Neuronal stem cell (in vitro differentiated cells): ENCODE measurements around the gene CREG1.

Experiments used
- DNase-seq: peaks from one replicate; pipeline ENCODE4 v3.0.0-alpha.2; 2013; ENCODE audit warnings: low spot score
- H2AFZ ChIP-seq: one replicate; pipeline ENCODE4 v1.6.1; 2013; ENCODE audit warnings: mild to moderate bottlenecking, low read length, inconsistent platforms
- H2AK5ac ChIP-seq: 2 replicates; pipeline ENCODE4 v1.6.1; 2013; ENCODE audit warnings: low read depth, mild to moderate bottlenecking, inconsistent platforms, low read length, moderate library complexity, mixed read lengths
- H2BK120ac ChIP-seq: 2 replicates; pipeline ENCODE4 v1.6.1; 2013; ENCODE audit warnings: low read depth, mild to moderate bottlenecking, inconsistent platforms, low read length, moderate library complexity, mixed read lengths
- H2BK12ac ChIP-seq: one replicate; pipeline ENCODE4 v1.6.1; 2013; ENCODE audit warnings: low read length, inconsistent platforms
- H2BK15ac ChIP-seq: 2 replicates; pipeline ENCODE4 v1.6.1; 2013; ENCODE audit warnings: mild to moderate bottlenecking, low read length, inconsistent platforms, mixed read lengths
- H2BK5ac ChIP-seq: one replicate; pipeline ENCODE4 v1.6.1; 2013; ENCODE audit warnings: inconsistent platforms, mild to moderate bottlenecking, low read length, moderate library complexity
- H3K14ac ChIP-seq: one replicate; pipeline ENCODE4 v1.6.1; 2013; ENCODE audit warnings: low read length, inconsistent platforms
- H3K18ac ChIP-seq: 2 replicates; pipeline ENCODE4 v1.6.1; 2013; ENCODE audit warnings: low read length, inconsistent platforms
- H3K23ac ChIP-seq: 2 replicates; pipeline ENCODE4 v1.6.1; 2013; ENCODE audit warnings: low read depth, mild to moderate bottlenecking, mixed read lengths, low read length, inconsistent platforms; ENCODE audit not compliant: poor library complexity
- H3K27ac ChIP-seq: replicated peaks from 3 replicates; pipeline ENCODE4 v1.5.1; 2013; ENCODE audit warnings: low read length, inconsistent platforms
- H3K27me3 ChIP-seq, 3 experiments: 2 replicates each; pipeline ENCODE4 v1.6.1; 2013; ENCODE audit warnings: low read length in 3 of 3, mild to moderate bottlenecking in 2 of 3, inconsistent platforms in 1 of 3, low read depth in 1 of 3, mixed read lengths in 1 of 3, moderate library complexity in 1 of 3; ENCODE audit not compliant: control insufficient read depth in 3 of 3, insufficient read depth in 3 of 3
- H3K36me3 ChIP-seq, 2 donors: replicated peaks in 1 of 2; 2 replicates each; pipeline ENCODE4 v1.6.1; 2013; ENCODE audit warnings: low read length in 2 of 2; ENCODE audit not compliant: control insufficient read depth in 2 of 2, insufficient read depth in 2 of 2
- H3K4ac ChIP-seq: 2 replicates; pipeline ENCODE4 v1.6.1; 2013; ENCODE audit warnings: inconsistent platforms, mild to moderate bottlenecking, low read length, moderate library complexity
- H3K4me1 ChIP-seq, 2 donors: 1 replicate in 1 of 2; 2 replicates in 1 of 2; pipeline ENCODE4 v1.6.1; 2013; ENCODE audit warnings: low read length in 2 of 2, low read depth in 1 of 2; ENCODE audit not compliant: control insufficient read depth in 2 of 2, insufficient read depth in 1 of 2
- H3K4me2 ChIP-seq: one replicate; pipeline ENCODE4 v1.6.1; 2013; ENCODE audit warnings: mild to moderate bottlenecking, low read length, inconsistent platforms; ENCODE audit not compliant: insufficient read depth, poor library complexity, severe bottlenecking
- H3K4me3 ChIP-seq, 2 donors: 2 replicates each; pipeline ENCODE4 v1.5.1; 2013; ENCODE audit warnings: low read length in 2 of 2, mild to moderate bottlenecking in 2 of 2, inconsistent platforms in 1 of 2, moderate library complexity in 1 of 2
- H3K79me1 ChIP-seq: one replicate; pipeline ENCODE4 v1.6.1; 2013; ENCODE audit warnings: low read depth, mild to moderate bottlenecking, inconsistent platforms, low read length, moderate library complexity
- H3K9ac ChIP-seq: one replicate; pipeline ENCODE4 v1.6.1; 2013; ENCODE audit warnings: mild to moderate bottlenecking, low read depth, low read length, inconsistent platforms; ENCODE audit not compliant: poor library complexity
- H3K9me3 ChIP-seq, 2 donors: replicated peaks in 1 of 2; 2 replicates each; pipeline versions ENCODE3 to v1.6.1; 2013; ENCODE audit warnings: low read length in 2 of 2, mild to moderate bottlenecking in 2 of 2, inconsistent platforms in 1 of 2, low read depth in 1 of 2, mixed read lengths in 1 of 2, moderate library complexity in 1 of 2; ENCODE audit not compliant: control insufficient read depth in 2 of 2, insufficient read depth in 1 of 2
- H4K8ac ChIP-seq: one replicate; pipeline ENCODE4 v1.6.1; 2013; ENCODE audit warnings: low read depth, mild to moderate bottlenecking, inconsistent platforms, low read length, moderate library complexity
- H4K91ac ChIP-seq: one replicate; pipeline ENCODE4 v1.6.1; 2013; ENCODE audit warnings: low read length, low read depth, mild to moderate bottlenecking, inconsistent platforms; ENCODE audit not compliant: poor library complexity
- WGBS, 2 donors: extraction: QIAGEN DNeasy Blood & Tissue Kit; methylation state at CpG; one replicate each; pipeline ENCODE4 v1.1.7; 2013; ENCODE audit warnings: missing lambda C conversion rate in 2 of 2, mixed read lengths in 1 of 2; ENCODE audit not compliant: insufficient read length in 2 of 2, insufficient replicate concordance in 1 of 2; ENCODE audit errors: extremely low coverage in 2 of 2; 5-methylcytosine and 5-hydroxymethylcytosine counted together

The CREG1 gene

DNA sequence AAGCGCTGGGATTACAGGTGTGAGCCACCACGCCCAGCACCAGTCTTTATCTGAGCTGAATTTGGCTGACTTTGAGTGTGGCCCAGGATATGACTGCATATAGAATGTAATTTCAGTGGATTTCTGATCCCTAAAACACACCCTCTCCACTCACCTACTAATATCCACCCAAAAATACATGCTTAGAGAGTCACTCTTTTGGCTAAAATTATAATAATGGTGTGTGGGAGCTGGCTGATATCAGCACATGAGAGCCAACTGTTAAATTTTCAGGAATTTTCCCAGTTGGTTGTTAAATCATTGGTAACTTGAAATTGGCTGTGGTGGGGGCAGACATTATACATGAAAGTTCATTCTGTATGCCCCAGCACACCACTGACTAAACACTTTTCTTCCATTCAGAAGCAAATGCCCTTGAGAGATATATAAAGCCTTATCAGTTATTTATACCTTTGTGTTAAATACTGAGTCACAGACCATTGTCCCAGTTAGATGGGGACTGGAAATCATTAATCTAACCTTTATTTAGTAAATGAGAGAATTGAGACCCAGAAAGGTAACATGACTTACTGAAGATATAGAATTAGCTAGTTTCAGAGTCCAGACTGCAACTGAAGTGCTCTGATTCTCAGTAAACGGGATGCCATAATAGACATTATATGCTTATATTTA lies 25.4 kb downstream of the CREG1 start:
- H3K18ac ChIP-seq: no peak overlapping the region
- H2AK5ac ChIP-seq: no peak overlapping the region
- WGBS, 2 donors: no CpG with 5 or more reads among the region's 3 CpGs
- no peaks in the 10 kb centered on the region for H3K36me3 ChIP-seq
- no peak overlapping the region for H3K4ac ChIP-seq
- no peak overlapping the region for H4K8ac ChIP-seq
- peaks cover 2 to 11% of the 10 kb centered on the region in 2 donors for H3K4me1 ChIP-seq
- no peak for DNase-seq
- no peak overlapping the region for H3K4me2 ChIP-seq
- H3K9me3 ChIP-seq: peaks cover 0 to 4% of the 10 kb centered on the region in 2 donors
- H3K9ac ChIP-seq: no peak overlapping the region
- no peak overlapping the region for H2BK5ac ChIP-seq
- no peak overlapping the region for H2BK120ac ChIP-seq
- H3K14ac ChIP-seq: no peak overlapping the region
- no peak overlapping the region for H3K23ac ChIP-seq
- no peak overlapping the region for H2BK15ac ChIP-seq
- no peak overlapping the region for H2BK12ac ChIP-seq
- H3K27ac ChIP-seq: no peak overlapping the region
- H3K4me3 ChIP-seq: no peak overlapping the region
- no peaks in the 10 kb centered on the region for H3K27me3 ChIP-seq
- no peaks in the 10 kb centered on the region for H3K79me1 ChIP-seq
- H4K91ac ChIP-seq: no peak overlapping the region
- H2AFZ ChIP-seq: no peak overlapping the region

DNA sequence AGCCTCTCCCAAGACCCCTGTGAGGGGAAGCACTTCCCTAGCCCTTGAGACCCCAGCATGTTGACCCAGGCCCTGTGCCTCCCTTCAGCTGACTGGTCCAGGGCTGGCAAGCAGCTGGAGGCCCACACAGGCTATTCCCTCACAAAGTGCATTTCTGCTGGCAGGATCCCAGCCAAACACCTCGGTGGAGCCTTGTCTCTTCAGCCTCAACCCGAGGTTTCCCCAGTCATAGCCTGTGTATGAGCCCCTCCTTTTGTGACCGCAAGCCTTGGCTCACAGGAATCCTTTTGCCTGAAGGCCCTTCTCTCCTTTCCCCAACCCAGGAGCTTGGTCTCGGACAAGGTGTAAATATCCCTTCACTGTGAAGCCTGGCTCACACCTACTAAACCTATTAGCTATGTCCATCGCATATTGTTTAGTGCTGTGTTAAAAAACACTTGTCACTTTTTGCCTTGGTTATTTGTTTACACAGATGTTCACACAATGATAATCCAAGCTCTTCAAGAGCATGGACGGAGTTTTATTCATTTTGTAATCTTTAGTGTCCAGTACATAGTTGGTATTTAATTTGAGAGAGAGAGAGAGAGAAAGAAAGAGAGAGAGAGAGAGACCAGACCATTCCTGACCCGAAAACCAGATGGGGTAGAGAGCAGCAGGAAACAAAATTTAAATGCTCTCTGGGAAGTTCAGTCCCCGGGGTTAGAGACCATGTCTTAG lies 26.7 kb downstream of the CREG1 start:
- H3K14ac ChIP-seq: no peak overlapping the region
- H3K79me1 ChIP-seq: no peaks in the 10 kb centered on the region
- H4K91ac ChIP-seq: no peak overlapping the region
- H3K27me3 ChIP-seq: no peaks in the 10 kb centered on the region
- H2AFZ ChIP-seq: peak overlapping the region; percentile 69
- H2BK120ac ChIP-seq: no peak overlapping the region
- no peak overlapping the region for H3K4ac ChIP-seq
- no peak overlapping the region for H2AK5ac ChIP-seq
- H3K4me1 ChIP-seq: peaks cover 2 to 8% of the 10 kb centered on the region in 2 donors
- no peak overlapping the region for H3K4me2 ChIP-seq
- H3K23ac ChIP-seq: no peak overlapping the region
- H4K8ac ChIP-seq: no peak overlapping the region
- H3K9me3 ChIP-seq: peaks cover 0 to 9% of the 10 kb centered on the region in 2 donors
- no peak overlapping the region for H3K4me3 ChIP-seq
- H3K9ac ChIP-seq: no peak overlapping the region
- H2BK5ac ChIP-seq: no peak overlapping the region
- H2BK12ac ChIP-seq: no peak overlapping the region
- H3K27ac ChIP-seq: no peak overlapping the region
- DNase-seq: no peak
- H3K36me3 ChIP-seq: no peaks in the 10 kb centered on the region
- peak overlapping the region; percentile 3 for H3K18ac ChIP-seq
- H2BK15ac ChIP-seq: no peak overlapping the region
- no CpG with 5 or more reads among the region's 8 CpGs for WGBS, 2 donors

DNA sequence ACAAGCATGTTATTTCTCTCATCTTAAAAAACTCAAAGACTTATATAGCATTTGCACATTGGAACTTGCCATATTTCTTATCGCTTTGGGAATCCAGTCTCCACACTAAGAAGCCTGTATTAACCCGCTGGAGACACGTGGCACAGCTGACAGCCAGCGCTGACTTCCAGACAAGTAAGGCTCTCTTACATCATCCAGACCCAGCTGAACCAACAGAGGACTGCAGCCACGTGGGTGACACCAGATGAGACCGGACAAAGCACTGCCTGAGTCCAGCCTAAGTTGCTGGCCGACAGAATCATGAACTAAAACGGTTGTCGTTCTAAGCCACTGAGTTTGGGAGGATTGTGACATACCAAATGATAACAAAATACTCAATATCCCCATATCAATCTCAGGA lies 28.9 kb downstream of the CREG1 start:
- no peak for DNase-seq
- Histone ChIP-seq H2AK5ac (no peak overlapping the region), H2BK15ac (no peak overlapping the region), H3K27me3 (no peaks in the 10 kb centered on the region), H2BK120ac (no peak overlapping the region), H3K4me2 (no peak overlapping the region), H4K91ac (no peak overlapping the region), H3K18ac (no peak overlapping the region), H2BK12ac (no peak overlapping the region), H3K4me1 (peaks cover 2 to 8% of the 10 kb centered on the region in 2 donors), H3K4ac (no peak overlapping the region), H3K4me3 (no peak overlapping the region), H3K9me3 (peaks cover 0 to 9% of the 10 kb centered on the region in 2 donors), H3K79me1 (no peaks in the 10 kb centered on the region), H3K14ac (no peak overlapping the region), H4K8ac (no peak overlapping the region), H2AFZ (no peak overlapping the region), H3K9ac (no peak overlapping the region), H2BK5ac (no peak overlapping the region), H3K27ac (no peak overlapping the region), H3K36me3 (no peaks in the 10 kb centered on the region), H3K23ac (no peak overlapping the region)
- no CpG with 5 or more reads among the region's 9 CpGs for WGBS, 2 donors

DNA sequence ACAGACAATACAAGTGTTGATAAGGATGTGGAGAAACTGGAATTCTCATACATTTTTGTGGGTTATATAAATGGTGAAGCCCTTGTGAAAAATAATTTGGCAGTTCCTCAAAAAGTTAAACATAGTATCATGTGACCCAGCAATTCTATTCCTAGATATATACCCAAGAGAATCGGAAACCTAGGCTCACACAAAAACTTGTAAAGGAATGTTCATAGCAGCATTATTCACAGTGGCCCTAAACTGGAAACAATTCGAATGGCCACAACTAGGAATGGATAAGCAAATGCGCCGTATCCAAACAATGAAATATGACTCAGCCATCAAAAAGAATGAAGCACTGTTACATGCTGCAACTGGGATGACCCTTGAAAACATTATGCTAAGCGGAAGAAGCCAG lies 31.3 kb downstream of the CREG1 start:
- Histone ChIP-seq H3K18ac (no peak overlapping the region), H3K9ac (no peak overlapping the region), H3K27ac (no peak overlapping the region), H4K91ac (no peak overlapping the region), H3K23ac (no peak overlapping the region), H3K14ac (no peak overlapping the region), H3K79me1 (no peaks in the 10 kb centered on the region), H3K9me3 (peaks cover 0 to 9% of the 10 kb centered on the region in 2 donors), H3K4me1 (peaks cover 4 to 6% of the 10 kb centered on the region in 2 donors), H2BK120ac (no peak overlapping the region), H2AFZ (no peak overlapping the region), H3K36me3 (no peaks in the 10 kb centered on the region), H2BK12ac (no peak overlapping the region), H3K27me3 (no peaks in the 10 kb centered on the region), H4K8ac (no peak overlapping the region), H3K4me3 (no peak overlapping the region), H3K4me2 (no peak overlapping the region), H3K4ac (no peak overlapping the region), H2BK5ac (no peak overlapping the region), H2BK15ac (no peak overlapping the region), H2AK5ac (no peak overlapping the region)
- WGBS, 2 donors: no CpG with 5 or more reads among the region's 5 CpGs
- no peak for DNase-seq
